Hindlimb muscle (tissue), 1 donor: ENCODE results near the gene C11orf52. TPM values are rescaled to one million over a fixed set of nuclear protein-coding genes. Genes with fewer than 3 reads are reported as not detected.
A peak's percentile ranks its signal among the peaks of the same experiment; 100 is the strongest.

ENCODE experiments used
- DNase-seq: peaks from one replicate; pipeline ENCODE4 v3.0.0-alpha.2; 2013
- polyA plus RNA-seq: library from polyadenylated mRNA; unstranded; fragments of 120-200 nt; gene quantifications from one replicate; pipeline ENCODE4 v1.2.1, GENCODE V29; 2013; ENCODE audit not compliant: insufficient read length

Gene C11orf52
- polyA plus RNA-seq, 1 donor: 4.0 TPM

DNA sequence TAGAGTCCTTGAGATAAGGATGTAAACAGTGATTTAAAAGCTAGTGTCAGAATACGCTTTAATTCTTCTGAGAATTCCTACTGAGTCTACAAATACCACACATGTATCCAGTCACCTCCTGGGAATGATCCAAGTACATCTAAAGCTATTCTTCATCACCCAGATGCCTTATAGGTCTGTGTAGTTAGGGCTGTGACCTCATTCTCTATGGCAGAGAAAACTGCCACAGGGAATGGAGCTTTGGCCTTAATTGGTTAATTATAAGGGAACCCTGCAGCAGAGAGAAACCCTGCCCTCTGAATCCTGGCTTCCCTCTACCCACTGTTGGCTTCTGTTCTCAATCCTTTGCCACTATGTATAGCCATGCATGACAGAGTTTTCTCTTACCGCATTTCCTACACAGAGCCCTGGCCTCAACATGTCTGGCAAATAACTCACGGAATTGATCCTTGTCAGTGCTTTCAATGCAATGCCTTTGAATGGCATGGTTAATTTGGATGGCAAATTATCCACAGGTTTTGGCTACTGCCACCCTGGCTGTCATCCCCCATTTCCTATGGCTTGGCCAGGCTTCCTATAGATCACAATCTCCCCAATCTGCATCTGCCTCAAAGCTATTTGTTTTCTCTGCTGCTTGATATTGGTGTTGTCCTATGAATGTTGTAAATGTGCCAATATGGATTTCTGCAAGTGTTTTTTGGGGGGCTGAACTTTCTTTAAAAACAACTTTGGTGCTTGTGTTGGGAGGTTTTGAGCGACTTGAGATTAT is 21.3 kb downstream of the C11orf52 start:
- DNase-seq: no peak

DNA sequence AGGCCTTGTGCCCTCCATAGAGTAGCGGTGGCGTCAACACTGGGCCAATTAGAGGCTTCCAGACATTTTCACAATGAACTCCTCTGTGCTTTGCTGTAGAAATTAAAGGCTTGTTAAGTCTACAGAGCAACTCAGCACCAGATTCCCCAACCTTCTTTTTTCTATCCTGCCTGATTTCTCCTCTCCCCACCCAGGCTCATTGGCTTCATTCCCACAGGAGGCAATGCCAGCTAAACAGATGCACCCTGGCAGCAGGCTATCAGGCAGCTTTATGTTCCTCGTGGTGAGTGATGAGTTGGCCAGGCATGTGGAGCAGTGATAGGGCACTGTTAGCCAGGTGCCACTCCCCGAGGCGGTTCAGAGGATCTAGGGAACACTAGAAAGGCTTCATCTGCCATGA is 23.2 kb downstream of the C11orf52 start:
- peak; percentile 50 for DNase-seq

DNA sequence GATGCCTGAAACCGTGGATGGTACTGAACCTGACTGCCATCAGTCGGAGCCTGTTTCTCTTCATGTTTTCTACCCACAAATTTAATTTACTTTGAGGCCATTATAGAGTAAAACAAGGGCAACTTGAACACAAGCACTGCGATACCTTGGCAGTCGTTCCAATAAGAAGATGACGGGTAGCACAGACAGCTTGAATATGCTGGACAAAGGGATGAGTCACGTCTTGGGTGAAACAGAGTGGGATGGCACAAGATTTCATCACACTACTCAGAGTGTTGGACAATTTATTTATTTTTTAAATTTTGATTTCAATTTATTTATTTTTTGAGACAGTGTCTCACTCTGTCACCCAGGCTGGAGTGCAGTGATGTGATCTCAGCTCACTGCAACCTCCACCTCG is 24.1 kb downstream of the C11orf52 start:
- no peak for DNase-seq

DNA sequence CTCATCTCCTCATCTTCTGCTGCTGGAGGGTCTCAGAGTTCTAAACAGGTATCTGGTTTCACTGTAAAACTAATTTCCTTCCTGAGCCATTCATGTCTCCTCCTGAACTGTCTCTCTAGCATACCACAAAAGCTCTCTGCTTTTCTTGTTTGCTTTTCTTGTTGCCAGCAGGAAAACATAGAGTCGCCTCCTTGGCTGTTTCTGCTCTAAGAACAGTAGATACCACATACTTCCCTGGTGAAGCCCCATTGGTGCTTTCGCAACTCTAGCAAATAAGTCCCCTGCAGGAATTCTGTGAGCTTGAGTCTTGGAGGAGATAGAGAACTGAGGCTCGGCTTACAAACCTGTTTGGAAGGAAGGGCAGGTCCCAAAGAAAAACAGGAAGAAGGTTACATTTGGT is 25.4 kb downstream of the C11orf52 start:
- no peak for DNase-seq

DNA sequence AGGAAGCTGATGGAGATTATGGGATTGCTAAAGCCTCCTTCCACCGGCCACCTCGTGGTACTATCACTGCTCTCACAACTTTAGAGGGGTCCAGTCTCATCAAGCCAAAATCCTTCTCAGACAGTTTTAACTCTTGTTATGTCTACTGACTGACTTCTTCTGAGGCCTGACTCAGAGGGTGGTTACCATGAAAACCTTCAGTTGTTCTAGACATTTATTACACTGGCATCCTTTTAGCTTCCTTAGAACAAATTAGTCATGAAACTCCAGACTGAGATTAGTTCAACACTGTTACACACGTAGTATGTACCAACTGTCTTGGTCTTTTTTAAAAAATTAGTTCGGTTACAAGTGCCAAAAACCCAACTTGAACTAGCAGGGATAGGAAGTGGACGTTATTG is 25.9 kb downstream of the C11orf52 start:
- no peak for DNase-seq

DNA sequence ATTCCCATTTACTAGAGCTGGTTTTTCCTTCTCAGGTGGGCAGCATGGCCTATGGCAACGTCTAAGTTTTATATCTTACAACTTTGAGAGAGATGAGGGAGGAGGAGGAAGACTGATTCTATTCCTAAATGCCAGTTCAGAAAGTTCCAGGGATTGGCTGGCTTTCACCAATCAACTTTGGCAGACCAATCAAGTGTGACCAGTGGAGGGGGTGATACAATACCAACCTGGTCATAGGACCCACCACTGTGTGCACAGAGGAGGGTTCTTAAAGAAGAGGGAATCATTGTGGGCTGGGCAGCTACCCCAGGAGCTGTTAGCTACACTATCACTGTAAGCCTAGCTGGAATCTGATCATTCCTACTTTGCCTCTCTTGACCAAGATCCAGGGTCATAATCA is 26.5 kb downstream of the C11orf52 start:
- no peak for DNase-seq

DNA sequence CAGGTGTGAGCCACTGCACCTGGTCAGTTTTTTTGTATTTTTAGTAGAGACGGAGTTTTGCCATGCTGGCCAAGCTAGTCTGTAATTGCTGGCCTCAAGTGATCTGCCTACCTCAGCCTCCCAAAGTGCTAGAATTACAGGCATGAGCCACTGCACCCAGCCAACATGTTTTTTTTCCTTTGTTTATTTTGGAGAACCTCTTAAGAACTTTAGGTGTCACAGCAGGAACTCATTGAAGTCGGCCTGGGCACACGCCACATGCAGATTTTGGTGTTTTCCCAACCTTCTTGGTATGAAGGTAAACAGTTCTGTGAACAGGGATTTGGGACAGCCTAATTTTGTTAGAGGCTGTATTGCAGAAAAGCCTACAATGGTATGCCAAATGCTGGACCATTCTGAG is 27.8 kb downstream of the C11orf52 start:
- no peak for DNase-seq

DNA sequence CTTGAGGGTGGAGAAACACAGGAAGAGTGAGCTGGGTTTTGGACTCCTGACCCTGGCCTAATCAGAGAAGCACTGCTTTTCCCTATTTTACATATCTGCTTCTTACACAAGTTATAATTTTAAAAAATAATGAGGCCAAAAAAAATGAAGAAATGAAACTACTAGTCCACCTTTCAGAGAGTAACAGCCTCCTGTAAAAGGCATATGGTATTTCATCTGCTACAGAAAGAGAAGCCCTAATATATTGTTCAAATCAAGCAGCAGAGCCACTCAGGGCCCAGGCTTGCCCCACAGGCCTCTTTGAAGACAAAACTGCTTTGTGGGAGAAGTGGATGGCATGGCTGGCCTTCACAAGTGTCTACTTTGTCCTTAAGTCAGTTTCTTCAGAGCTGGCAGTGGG is 28.4 kb downstream of the C11orf52 start:
- DNase-seq: no peak

DNA sequence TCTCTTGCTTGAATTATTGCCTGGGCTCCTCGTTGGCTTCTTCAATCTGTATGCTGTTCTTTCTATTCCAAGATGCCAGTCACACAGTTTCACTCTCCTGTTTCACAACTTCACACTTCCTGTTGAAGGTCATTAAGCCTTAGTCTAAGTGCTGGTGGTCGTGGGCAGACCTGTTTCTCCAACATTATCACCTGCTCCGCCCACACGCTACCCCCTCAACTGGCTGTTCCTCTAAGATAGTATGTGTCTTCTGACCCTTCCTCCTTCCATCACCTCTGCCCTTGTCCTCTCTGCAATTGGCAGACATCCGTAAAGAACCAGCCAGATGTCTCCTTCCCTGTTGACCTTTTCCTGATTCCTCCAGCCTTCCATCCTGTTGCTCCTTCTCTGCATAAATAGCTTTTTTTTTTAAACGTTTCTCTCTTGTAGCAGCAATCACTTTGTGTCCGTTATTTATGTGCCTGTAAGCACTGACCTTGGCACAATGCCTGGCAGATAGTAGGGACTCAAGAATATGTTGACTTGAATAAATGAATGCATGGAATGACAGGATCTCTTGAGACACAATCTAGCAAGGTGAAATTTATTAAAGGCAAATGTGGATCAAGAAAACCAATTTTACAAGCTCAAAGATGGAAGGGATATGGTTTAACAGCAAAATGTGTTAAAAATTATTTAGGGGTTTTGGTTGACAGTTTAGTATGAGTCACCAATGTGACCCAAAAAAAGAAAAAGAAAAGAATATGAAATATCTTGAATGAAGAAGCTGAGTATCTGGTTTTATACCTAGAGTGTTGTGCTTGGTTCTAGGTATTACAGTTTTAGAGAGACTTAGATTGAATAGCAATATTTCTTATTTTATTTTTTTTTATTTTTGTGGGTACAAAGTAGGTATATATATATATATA is 31.1 kb downstream of the C11orf52 start:
- DNase-seq: no peak

DNA sequence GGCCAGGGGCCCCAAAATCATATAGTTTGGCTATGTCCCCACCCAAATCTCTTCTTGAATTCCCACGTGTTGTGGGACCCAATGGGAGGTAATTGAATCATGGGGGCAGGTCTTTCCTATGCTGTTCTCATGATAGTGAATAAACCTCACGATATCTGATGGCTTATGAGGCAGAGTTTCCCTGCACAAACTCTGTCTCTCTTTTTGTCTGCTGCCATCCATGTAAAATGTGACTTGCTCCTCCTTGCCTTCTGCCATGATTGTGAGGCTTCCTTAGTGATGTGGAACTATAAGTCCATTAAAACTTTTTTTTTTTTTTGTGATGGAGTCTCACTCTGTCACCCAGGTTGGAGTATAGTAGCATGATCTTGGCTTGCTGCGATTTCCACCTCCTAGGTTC is 32.9 kb downstream of the C11orf52 start:
- DNase-seq: no peak

DNA sequence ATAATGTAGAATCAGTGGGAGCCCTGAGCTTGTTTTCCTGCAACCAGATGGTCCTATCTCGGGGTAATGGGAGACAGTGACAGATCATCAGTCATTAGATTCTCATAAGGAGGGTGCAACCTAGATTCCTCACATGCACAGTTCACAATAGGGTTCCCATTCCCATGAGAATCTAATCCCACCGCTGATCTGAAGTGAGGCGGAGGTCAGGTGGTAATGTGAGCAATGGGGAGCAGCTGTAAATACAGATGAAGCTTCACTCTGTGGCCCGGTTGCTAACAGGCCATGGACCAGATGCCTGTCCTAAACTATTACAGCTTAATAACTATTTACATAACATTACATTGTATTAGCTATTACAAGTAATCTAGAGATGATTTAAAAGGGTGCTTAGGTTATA is 35.4 kb downstream of the C11orf52 start:
- no peak for DNase-seq

DNA sequence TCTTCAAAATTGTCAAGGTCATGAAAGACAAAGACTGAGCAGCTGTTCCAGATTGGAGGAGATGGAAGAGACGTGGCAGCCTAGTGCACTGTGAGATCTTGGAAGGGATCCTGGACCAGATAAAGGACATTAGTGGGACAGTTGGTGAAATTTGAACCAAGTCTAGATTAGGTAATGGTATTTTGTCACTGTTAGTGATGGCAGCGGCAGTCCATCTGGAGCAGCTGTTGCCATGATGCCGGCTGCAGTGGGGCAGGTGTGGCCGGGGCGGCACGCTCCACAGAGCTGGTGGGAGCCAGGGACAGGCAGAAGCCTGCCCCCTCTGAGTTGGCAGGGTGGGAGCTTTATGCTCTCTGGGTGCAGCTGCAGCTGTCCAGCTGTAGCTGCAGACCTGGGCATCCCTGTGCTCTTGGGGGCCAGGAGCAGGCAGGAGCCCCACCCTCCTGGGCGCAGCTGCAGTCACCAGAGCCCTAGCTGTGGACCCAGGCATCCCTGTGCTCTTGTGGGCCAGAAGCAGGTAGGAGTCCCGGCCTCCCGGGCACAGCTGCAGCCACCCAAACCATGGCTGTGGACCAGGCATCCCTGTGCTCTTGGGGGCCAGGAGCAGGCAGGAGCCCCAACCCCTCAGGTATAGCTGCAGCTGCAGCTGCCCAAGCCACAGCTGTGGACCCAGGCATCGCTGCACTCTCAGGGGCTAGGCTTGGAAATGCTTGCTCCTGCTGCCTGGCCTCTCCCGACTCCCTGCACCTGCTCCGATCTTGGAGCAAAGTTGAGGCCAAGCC is 39.1 kb downstream of the C11orf52 start:
- no peak for DNase-seq

DNA sequence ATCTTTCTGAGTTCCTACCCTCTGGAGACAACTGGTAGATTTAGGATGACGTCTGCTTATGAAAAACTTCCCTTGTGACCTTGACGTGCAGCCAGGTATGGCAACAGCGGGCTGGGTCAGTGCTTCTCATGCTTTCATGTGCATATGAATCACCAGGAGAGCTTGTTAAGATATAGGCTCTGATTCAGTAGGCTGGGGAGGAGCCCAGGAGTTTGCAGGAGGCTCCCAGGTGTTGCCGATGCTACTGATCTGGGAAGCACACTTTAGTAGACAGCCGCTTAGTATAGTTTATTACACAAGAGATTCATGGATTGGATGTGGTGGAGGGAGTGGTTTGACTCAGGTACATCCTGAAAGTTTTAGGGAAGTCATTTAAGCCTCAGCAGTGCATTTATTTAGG is 42.2 kb downstream of the C11orf52 start:
- no peak for DNase-seq

DNA sequence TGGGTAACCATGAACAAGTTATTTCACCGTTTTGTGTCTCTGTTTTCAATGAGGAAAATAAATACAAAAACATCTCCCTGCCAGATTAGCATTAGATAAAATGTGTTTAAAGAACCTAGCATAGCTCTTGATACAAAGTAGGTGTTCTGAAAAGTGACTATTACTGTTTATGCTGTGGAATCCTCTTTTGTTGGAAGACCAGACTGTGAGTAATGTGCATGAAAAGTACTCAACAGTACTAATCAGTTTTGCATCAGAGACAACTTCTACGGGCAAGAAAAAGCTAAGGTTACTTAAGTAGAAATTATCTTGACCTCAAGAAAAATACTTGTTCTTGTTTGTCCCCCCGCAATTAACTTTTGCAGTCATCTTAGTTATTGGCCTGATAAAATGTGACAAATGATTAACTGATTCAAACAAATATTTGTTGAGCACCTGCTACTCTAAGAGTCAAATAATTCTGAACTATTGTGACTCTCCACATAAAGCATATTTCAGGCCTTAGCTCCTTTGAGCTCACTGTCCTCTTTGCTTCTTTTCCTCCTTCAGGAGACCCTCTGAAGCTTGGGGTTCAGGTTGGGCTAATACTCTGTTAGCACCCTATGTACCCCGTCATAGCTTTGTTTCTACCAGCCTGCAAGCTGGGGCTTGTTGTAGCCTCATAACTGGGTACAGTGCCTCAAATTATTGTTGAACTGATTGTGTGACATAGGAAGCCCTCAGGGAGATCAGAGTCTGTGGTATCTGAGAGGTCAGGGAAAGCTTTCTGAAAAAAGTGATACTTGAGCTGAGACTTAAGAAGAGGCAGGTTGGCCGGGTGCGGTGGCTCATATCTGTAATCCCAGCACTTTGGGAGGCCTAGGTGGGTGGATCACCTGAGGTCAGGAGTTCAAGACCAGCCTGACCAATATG is 42.9 kb downstream of the C11orf52 start:
- no peak for DNase-seq

DNA sequence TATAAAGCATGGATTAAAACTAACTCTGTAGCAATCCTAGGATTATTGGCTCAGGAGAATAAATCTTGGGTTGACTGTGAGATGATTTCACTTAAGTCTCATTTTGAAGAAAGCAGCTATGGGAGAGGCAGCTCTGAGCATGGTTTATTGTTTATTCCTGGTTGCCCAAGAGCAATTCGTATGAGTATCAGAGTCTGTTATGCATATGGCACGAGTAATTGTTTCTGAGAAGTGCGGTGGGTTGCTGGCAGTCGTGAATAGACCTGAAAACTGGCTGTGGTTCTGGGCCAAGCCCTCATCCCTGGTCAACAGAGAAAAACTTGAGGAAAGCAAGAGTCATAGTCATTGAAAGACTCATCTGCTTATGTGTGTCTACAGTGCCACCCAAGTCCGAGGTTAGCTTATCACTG is 45.2 kb downstream of the C11orf52 start:
- no peak for DNase-seq

DNA sequence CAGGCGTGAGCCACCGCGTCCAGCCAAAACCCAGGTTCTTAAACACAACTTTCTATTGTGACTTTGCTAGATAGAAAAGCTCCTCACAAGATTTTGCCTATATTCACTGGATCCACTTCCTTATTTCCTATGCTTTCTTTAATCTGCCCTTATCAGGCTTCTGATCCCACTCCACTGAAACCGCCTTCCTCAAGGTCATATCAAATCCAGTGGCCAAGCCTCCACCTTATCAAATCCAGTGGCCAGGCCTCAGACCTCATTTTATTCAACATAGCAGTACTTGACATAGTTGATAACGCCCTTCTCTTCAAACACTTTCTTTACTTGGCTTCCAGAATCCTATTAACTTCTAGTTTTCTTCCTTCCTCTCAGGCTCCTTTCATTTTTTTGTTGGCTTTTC is 48.0 kb downstream of the C11orf52 start:
- DNase-seq: no peak

DNA sequence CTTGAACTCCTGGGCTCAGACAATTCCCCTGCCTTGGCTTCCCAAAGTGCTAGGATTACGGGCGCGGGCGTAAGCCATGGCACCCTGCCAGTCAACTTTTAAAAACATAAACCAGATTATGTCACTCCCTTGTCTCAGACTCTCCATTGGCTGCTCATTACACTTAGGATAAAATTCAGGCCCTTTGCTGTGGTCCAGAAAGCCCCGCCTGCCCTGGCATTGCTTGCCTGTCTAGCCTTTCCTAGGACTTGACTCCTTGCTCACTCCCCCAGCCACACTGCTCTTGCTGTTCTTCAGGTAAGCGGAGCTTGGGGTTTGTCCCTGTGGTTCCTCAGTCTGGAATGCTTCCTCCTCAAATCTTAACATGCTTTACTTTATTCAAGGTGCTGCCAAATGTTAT is 48.9 kb downstream of the C11orf52 start:
- no peak for DNase-seq

DNA sequence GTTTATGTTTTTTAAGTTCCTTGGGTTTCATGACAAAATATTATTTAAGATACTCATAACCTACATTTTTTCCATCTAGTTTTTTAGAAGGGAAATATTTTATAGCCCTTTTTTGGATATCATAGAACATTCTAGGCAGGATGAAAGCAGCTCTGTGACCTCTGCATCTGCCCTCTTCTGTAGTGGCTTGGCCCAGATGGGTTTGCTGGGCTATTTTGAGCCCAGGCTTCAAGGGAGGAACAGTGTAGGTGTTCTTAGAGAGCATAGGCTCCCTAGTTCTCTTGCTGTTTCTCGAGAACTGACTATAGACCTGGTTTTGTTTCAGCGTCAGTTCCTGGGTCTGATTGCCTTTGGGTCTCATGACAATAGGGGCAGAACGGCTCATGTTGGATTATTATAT is 50.6 kb downstream of the C11orf52 start:
- DNase-seq: no peak

DNA sequence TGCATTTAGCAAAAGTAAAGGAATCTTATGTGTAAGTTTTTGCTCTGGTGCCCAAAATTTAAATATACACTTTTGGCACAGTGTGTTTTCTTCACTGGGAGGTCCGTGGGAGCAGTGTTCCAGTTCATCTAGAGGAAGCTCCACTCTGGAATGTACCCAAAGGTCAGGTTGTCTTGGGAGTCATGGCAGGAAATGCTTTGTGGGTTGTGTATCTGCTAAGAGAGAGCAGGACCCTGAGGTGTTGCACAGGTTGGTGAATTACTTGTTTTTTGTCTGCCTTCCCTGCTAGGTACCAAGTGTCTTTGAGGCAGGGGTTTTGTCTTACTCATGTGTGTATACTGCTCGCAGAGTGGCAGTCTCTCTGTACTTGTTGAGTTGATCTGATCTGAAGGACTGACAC is 55.7 kb downstream of the C11orf52 start:
- DNase-seq: no peak

DNA sequence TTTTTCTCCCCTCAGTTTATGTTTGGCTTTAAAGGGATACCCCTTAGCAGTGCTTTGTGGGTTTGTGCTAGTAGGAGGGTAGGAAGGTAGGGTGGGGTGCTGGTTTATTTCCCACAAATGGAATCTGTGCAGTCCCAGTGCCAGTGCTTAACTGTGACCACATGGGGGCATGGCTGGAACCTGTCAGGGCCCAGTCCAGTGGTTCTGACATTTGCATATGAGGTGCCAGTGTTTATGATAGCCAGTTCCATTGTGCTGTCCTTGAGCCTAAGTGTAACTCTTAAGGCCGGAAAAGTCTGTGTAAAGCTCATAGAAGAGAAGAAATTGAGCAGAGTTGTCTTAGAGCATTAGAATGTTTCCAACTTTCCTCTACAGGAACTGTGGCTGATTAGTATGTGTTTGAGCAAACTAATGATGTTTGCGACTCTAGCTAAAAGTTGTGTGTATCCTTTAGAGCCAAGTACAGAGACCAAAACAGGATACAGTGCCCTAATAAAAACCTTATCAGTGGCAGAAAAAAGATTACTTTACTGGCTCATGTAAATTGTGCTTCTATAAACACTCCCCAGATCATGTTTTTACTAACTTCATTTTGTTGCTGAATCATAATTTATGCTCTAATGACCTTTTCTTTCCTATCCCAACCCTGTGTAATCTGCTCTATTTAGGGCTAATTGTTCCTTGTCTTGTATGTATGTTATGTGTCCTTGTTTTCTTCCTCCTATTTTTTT is 56.5 kb downstream of the C11orf52 start:
- no peak for DNase-seq

DNA sequence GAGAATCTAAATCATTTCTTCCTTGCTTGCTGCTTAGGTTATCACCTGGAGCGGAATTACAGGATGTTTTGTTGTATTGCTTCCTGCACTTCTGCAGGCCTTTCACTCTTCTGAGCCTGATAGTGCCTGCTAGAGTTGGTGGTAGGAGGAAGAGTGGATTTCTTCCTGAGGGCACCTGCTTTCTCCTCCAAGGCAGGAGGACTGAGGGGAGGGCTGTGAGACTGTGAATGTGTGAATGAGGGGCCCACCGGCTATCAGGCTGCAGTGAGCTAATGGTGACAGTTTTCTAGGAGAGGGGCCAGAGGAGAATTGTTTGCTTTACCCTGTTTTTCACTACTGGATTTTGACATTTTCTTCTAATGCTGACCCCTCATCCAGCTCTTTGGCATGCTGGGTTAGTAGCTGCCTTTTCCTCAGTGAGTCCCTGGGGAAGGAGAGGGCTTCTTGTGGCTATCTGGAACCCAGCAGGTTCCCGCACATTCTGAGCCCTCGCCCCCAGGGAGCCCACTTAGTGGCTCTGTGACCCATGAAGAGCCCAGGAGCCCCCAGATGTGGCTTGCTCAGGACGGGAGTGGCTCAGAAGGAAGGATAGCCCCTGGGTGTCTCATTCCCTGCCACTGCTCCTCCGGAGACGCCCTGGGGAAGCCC is 57.5 kb downstream of the C11orf52 start:
- no peak for DNase-seq
